ENCODE results near the gene MBOAT2. TPM values are rescaled to one million over a fixed set of nuclear protein-coding genes. Genes with fewer than 3 reads are reported as not detected.

The MBOAT2 gene
- polyA plus RNA-seq, 4 donors = 51.1 to 71.5 (median 67.4) TPM

DNA sequence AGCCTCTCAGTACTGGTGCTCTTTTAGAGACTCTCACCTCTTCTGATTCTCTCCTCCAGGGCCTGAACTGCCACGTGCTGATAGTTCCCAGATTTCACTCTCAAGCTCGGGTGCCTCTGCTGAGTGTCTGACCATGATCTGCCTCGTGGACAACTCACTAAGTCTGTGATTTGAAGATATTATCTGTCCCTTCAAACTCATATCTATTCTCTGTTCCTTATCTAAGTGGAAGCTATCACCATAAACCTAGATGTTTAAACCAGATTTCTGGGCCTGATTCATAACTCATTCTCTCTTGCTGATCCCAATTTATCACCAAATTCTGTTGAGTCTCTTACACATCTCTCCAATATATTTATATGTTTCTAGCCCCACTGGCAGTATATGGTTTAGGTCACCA is 136.1 kb downstream of the MBOAT2 start:
- DNase-seq (ENCODE audit: low read depth in 4 of 4, low spot score in 2 of 4) = no peak

GRCh38 chr2:8863331-8863953 is 140.0 kb downstream of the MBOAT2 start:
- no peak for DNase-seq (ENCODE audit: low read depth in 4 of 4, low spot score in 2 of 4)

DNA sequence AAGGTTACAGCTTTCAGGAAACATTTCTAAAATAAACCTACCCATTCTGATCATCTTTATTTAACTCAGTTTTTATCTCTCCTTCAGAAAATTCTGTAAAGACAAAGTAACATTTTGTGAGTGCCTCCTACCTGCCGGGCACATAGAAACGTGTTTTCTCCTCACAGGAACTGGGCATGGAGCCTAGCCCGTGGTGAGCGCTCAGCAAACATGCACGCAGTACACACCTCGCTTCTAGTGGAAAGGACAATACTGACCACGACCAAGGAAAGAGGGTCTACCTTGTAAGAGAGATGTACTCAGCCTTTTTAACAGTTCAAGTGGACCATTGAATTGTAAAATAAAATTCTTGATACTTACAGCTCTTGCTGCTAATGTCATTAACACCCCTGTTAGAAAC is 141.3 kb downstream of the MBOAT2 start:
- DNase-seq (ENCODE audit: low read depth in 4 of 4, low spot score in 2 of 4) = no peak

- DNase-seq (ENCODE audit: low read depth in 4 of 4, low spot score in 2 of 4) = no peak
Observed at GRCh38 chr2:8861797-8862196, 141.7 kb downstream of the MBOAT2 start.

- DNase-seq (ENCODE audit: low read depth in 4 of 4, low spot score in 2 of 4) = no peak
Observed at GRCh38 chr2:8860239-8860638, 143.2 kb downstream of the MBOAT2 start.

DNA sequence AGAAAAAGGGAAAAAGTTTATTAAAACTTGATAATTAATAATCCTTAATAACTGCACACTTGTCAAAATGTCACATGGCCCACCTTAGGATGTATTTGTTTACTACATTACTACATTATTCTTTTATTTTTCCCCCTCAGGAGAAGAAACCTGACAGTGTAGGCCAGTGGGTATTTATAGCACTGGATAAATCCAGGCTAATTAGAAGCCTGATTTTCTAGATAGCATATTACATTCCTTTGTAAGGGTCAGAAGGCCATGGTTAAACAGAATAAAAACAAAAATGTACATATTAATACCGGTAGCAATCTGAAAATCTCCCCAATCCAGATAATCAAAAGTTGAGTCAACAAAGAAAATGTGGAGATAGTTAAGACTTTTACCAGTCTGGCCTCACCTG is 144.6 kb downstream of the MBOAT2 start:
- DNase-seq (ENCODE audit: low read depth in 4 of 4, low spot score in 2 of 4) = no peak

DNA sequence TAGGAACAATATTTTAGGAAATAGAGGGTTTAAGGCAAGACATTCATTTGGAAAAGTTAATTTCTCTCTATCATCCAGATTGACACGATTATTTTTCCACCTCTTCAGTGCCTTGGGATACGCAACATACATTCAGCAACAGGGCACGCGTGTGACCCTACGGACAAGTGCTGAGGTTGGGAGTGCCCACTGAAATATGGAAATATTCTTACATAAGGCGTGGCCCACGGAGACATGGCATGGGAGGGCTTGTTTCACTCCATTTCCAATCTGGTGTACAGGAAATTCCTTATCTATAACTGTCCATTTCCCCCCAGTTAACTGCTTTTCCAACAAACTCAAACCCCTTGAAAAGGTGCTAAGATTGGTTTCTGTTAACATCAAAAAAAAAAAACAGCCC is 145.2 kb downstream of the MBOAT2 start:
- no peak for DNase-seq (ENCODE audit: low read depth in 4 of 4, low spot score in 2 of 4)

- DNase-seq (ENCODE audit: low read depth in 4 of 4, low spot score in 2 of 4) = no peak
Observed at GRCh38 chr2:8857709-8858108, 145.8 kb downstream of the MBOAT2 start.

GRCh38 chr2:8856176-8856575 is 147.3 kb downstream of the MBOAT2 start:
- no peak for DNase-seq (ENCODE audit: low read depth in 4 of 4, low spot score in 2 of 4)

- DNase-seq (ENCODE audit: low read depth in 4 of 4, low spot score in 2 of 4) = no peak
Observed at GRCh38 chr2:8855010-8855409, 148.5 kb downstream of the MBOAT2 start.

DNA sequence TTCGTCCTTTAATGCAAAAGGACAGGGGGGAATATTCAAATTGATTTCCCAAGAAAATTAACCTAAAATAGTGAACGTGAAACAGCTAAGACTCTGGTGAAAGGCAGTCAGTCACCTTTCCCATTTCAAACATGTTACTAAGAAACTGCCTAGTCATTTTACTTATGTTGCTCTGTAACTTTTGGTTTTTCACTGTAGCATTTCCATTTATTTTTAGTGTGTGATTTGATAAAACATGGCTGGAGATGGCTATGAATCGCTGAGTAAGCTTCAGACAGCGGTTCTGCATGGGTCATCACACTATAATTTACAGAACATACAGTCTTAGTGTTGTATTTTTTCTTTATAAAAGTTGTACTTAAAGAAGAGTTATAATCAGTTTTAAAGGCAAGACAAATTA is 150.1 kb downstream of the MBOAT2 start:
- DNase-seq (ENCODE audit: low read depth in 4 of 4, low spot score in 2 of 4) = no peak

DNA sequence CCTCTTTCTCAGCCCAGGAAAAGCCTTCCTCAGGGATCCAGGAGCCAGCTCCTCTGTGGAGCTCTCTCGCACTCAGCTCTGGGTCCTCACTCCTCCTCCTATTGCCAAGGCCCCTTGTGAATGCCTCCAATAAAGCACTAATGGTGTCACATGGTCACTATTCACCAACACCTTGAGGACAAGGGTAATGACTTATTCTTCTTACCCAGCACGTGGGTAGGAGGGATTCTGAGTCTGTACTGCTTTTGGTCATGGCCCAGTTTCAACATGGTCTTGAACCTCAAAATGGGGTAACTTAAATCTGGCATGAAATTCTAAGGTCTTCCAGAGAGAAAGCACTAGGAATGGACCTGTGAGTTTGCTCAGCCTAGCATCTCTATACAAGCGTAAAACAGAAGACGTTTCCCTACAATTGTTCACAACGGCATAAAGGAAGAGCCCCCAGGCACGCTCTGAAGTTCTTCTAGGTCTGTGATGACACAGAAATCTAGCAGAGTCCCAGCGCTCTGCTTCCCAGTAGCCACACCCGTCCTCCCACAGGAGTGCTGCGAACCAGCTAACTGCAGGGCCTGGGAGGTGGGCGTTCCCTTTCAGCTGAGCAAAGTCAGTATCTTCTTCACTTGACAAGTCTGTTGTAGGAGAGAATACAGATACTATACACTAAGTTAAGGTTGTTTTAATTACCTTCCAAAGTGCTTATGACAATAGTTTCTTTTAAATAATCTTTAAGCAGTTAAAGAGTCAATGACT is 151.5 kb downstream of the MBOAT2 start:
- DNase-seq (ENCODE audit: low read depth in 4 of 4, low spot score in 2 of 4) = no peak

- no peak for DNase-seq (ENCODE audit: low read depth in 4 of 4, low spot score in 2 of 4)
Observed at GRCh38 chr2:8850845-8851487, 152.5 kb downstream of the MBOAT2 start.

GRCh38 chr2:8849327-8849726 is 154.2 kb downstream of the MBOAT2 start:
- no peak for DNase-seq (ENCODE audit: low read depth in 4 of 4, low spot score in 2 of 4)

DNA sequence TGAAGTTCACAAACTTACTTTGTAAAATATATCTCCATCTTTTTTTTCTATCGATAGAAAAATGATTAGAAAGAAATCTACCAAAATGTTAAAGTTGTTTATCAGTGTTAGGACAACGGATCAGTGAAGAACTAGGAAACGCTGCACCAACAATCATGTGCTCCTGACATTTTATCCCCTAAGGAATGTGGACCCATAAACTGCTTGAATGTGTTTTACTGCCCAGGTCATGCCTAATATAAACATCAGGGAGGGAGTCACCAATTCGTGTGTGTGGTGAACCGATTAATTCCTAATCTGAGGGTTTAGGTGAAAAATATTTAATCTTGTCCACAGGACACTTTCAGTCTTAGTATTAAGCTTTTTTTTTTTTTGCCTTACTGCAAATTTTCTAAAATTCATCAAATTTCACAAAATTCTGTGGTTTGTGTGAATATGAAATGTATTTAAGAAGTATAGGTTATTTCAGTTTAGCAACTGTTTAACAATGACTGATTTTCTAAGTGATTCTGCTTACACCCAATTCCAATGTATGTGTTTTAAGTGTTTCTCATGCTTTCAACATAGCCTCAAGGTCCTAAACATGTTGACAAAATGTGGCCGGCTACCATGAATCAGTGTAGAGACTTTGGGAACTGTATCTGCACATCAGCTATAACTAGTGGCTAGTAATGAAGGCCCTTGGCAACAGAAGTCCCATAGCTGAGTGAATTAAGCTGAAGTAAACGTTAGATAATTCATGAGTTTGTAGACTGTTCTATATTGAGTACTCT is 155.0 kb downstream of the MBOAT2 start:
- DNase-seq (ENCODE audit: low read depth in 4 of 4, low spot score in 2 of 4) = peak in 1 of 4 donors; percentile 19

DNA sequence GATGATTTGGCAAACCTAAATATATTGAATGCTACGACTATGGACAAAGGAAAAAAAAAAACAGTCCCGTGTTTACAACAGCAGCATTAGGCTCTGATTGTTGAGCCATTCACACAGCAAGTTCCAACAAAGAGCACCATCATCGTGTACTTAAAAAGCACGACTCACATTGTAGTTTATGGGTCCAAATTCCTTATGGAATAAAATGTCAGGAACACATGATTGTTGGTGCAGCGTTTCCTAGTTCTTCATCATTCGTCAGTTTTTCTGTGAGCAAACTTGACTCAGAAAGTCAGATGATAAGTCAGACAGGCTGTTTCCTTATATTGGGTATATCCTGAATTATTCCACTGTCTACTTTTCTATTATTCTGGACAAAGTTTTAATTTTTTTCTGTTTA is 156.1 kb downstream of the MBOAT2 start:
- no peak for DNase-seq (ENCODE audit: low read depth in 4 of 4, low spot score in 2 of 4)

DNA sequence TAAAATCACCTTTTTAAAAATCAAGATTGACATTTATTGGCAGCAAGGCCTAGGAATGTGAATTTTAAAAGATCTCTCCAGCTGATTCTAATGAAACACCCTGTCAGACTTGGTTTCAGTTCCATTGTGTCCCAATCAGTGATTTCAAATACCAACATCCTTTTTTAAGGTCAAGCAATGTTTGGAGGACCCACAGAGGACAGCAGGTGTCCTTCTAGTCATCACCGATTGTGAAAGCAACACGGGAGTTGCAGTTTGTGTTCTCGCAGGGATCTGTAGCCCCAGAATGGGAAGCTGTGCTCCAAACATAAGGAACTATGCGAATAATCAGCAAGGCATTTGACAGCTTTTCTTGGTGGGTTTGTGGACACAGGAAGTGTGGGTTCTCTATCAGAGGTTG is 161.6 kb downstream of the MBOAT2 start:
- no peak for DNase-seq (ENCODE audit: low read depth in 4 of 4, low spot score in 2 of 4)

DNA sequence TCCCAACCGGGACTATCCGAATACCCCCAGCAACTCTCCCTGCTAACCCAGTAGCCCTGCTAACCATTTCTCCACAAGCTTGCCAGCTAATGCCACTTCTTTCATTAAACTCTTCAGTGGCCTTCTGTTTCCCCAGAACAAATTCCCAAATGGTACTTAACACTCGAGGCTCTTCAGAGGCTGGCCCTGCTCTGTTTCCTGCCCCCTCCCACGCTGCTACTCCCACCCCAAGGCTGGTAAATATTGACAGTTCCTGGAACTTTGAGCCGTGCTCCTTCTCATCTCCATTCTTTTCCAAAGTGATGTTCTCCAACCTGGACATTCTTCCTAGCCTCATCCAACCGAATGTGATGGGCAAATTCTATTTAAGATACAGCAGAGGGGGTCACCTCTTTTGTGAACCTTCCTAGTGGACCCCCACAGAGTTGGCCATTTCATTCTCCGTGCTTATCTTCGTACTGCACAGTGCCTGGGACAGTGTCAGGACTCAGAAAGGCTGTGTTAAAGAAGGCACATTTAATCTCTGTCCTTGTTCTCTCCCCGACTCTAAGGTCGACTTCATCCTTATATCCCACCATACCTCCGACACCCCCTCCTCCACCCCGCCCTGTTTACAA is 162.9 kb downstream of the MBOAT2 start:
- DNase-seq (ENCODE audit: low read depth in 4 of 4, low spot score in 2 of 4) = no peak

DNA sequence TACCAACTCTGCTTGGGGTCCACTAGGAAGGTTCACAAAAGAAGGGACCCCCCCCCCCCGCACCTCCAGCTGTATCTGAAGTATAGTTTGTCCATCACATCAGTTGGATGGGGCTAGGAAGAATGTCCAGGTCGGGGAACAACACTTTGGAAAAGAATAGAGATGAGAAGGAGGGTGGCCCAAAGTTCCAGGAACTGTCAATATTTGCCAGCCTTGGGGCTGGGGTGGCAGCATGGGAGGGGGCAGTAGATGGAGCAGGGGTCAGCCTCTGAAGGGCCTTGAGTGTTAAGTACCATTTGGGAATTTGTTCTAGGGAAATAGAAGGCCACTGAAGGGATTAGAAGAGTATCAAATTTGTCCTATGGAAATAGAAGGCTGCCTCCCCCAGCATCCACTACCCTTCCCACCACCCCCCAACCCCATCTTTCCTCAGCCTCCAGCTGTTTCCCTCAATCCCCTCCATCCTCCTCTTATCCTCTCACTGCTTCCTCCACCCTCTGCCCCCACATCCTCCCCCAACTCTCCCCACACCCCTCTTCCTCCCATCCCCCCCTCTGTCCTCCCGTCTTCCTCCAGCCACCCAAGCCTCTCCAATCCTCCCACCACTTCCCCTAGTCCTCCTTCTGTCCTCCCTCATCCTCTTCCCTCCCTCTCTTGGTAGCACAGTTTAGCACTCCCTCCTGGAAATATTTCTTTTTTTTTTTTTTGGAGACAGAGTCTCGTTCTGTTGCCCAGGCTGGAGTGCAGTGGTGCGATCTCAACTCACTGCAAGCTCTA is 164.1 kb downstream of the MBOAT2 start:
- DNase-seq (ENCODE audit: low read depth in 4 of 4, low spot score in 2 of 4) = no peak

- peak in 1 of 4 donors; percentile 19 for DNase-seq (ENCODE audit: low read depth in 4 of 4, low spot score in 2 of 4)
Observed at GRCh38 chr2:8837795-8838140, 165.7 kb downstream of the MBOAT2 start.
